ENCODE measurements around the gene RYR1. TPM values are rescaled to one million over a fixed set of nuclear protein-coding genes. Genes with fewer than 3 reads are reported as not detected.
A peak's percentile ranks its signal among the peaks of the same experiment; 100 is the strongest.

Gene RYR1
- total RNA-seq, 1 donor from 2014 or later = 7.4 TPM

DNA sequence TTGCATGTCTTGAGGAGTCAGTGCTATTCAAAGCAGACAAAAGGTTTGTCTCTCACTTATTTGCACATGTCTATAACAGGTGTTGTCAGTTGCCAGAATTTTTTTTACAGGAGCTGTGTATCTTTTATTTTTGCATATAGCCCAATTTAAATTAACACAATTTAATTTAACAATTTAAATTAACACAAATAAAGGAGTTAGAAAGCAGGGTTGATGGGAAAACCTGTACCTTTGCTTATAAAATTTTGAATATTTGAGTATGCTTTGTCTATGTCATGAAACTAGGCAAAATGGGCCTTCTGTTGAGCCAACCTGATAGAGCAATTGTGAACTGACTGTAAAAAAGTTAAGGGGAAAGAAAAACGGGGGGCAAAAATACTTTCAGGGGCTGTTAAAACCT lies 106.3 kb downstream of the RYR1 start:
- Histone ChIP-seq H3K36me3 (ENCODE audit: control insufficient read depth, insufficient read depth, low read length) (no peaks in the 10 kb centered on the region), H3K4me3 (ENCODE audit: low read depth, low read length) (no peak overlapping the region), H3K27me3 (ENCODE audit: control insufficient read depth, insufficient read depth, low read length) (no peaks in the 10 kb centered on the region)
- no peak for FAIRE-seq
- no peak for DNase-seq (ENCODE audit: low read depth)
- no peak for TF ChIP-seq CTCF (IDR thresholded peaks at IDR 0.05; ENCODE audit: insufficient read depth, low read length, severe bottlenecking)

DNA sequence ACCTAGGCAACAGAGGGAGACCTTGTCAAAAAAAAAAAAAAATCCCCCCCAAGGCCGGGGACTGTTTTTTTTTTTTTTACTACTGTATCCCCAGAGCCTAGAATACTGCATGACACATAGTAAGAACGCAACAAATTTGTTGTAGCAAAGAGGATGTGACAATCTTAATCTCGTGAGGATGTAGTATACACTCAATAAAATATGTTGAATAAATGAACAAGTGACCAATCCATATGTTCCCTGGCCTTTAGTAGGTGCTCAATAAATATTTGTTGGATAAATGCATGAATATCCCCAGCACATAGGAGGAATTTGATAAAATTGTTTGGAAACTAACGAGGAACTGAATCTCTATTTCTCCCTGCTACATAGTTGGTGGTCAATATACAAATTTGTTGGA lies 108.5 kb downstream of the RYR1 start:
- no peak for TF ChIP-seq CTCF (IDR thresholded peaks at IDR 0.05; ENCODE audit: insufficient read depth, low read length, severe bottlenecking)
- no peak for DNase-seq (ENCODE audit: low read depth)
- no peak for FAIRE-seq
- Histone ChIP-seq H3K36me3 (ENCODE audit: control insufficient read depth, insufficient read depth, low read length) (no peaks in the 10 kb centered on the region), H3K4me3 (ENCODE audit: low read depth, low read length) (no peak overlapping the region), H3K27me3 (ENCODE audit: control insufficient read depth, insufficient read depth, low read length) (no peaks in the 10 kb centered on the region)

- DNase-seq (ENCODE audit: low read depth) (no peak), FAIRE-seq (no peak)
- H3K4me3 ChIP-seq (ENCODE audit: low read depth, low read length) = no peak overlapping the region
- no peaks in the 10 kb centered on the region for H3K27me3 ChIP-seq (ENCODE audit: control insufficient read depth, insufficient read depth, low read length)
- no peak for TF ChIP-seq CTCF (IDR thresholded peaks at IDR 0.05; ENCODE audit: insufficient read depth, low read length, severe bottlenecking)
- H3K36me3 ChIP-seq (ENCODE audit: control insufficient read depth, insufficient read depth, low read length) = no peaks in the 10 kb centered on the region
These were observed 109.9 kb downstream of the RYR1 start for GRCh38 chr19:38543286-38543806.

DNA sequence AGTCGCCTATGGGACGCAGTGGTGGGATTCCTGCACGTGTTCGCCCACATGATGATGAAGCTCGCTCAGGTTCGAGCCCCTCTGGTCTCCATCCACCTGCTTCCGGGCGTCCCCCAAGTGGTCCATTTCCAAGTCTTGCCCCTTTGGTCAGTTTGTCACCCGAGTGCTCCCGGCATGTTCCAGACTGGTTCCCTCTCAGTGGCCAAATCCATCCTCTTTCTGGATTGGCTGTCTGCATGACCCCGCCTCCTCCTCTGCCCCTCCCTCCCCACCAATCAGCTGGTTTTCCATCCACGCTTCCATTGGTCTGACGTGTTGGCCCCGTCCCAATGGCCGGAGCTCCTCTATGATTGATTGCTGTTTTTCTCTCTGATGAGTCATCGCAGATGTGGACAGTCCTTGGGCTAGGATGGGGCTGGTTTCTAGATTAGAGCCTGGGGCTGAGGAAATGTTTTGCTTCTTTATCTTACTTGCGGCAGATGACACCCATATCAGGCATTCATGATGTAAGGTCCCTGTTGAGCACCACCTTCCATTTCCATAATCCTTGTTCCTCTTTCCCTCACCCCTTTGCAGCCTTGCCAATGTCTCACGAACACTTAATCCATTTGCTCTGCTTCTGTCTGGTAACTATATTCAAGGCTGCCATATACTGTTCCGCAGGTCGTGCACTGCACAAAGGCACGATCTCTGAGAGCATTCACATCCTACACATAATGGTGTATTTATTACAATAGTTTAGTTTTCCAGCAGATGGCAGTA lies 110.5 kb downstream of the RYR1 start:
- no peak for TF ChIP-seq CTCF (IDR thresholded peaks at IDR 0.05; ENCODE audit: insufficient read depth, low read length, severe bottlenecking)
- no peak overlapping the region for H3K4me3 ChIP-seq (ENCODE audit: low read depth, low read length)

DNA sequence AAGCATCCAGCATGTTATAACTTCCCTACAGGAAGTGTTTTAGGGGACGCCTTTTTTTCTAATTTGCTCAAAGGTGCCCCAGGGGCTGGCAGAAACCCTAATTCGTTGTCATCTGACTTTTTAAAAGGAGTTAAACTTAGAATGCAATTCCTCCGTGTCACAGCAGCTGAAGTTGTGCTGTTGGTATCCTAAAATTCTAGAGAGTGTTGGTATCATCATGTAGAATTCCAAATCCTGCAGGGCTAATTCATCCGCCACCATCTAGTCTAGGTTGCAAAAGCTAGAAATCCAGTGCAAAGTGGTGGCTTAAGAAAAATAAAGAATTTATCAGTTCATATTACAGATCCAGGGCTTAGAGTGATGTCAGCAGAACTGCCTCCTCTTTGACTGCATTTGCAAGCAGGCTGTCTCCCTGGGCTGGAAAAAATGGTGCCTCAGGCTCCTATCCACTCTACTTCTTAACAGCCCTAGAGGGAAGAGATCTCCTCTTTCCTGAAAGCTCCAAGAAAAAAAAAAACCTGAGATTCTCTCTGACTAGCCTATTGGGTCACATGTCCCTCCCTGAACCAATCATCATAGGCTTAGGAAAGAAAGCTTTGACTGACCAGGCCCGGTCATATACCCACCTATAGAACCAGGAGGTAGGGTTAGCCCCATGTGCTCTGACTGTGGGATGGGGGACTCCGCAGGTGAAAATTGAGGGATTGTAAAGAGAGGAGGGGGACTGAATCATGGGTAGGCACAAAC lies 111.3 kb downstream of the RYR1 start:
- no peak overlapping the region for H3K4me3 ChIP-seq (ENCODE audit: low read depth, low read length)
- FAIRE-seq (no peak), DNase-seq (ENCODE audit: low read depth) (peak; percentile 10)
- H3K36me3 ChIP-seq (ENCODE audit: control insufficient read depth, insufficient read depth, low read length) = no peaks in the 10 kb centered on the region
- peak; percentile 57 for TF ChIP-seq CTCF (IDR thresholded peaks at IDR 0.05; ENCODE audit: insufficient read depth, low read length, severe bottlenecking)
- H3K27me3 ChIP-seq (ENCODE audit: control insufficient read depth, insufficient read depth, low read length) = no peaks in the 10 kb centered on the region

More for the DNA sequence above, 110.5 kb downstream of the RYR1 start:
- H3K36me3 ChIP-seq (ENCODE audit: control insufficient read depth, insufficient read depth, low read length) = no peaks in the 10 kb centered on the region
- no peaks in the 10 kb centered on the region for H3K27me3 ChIP-seq (ENCODE audit: control insufficient read depth, insufficient read depth, low read length)
- DNase-seq (ENCODE audit: low read depth) (peak; percentile 79), FAIRE-seq (no peak)

Data from bronchial epithelial cell (primary cell).